HG03565 (cell line): ENCODE results near the gene UPK1B.

ENCODE experiments used
- ATAC-seq: cut with Tn5 transposase; IDR thresholded peaks from one replicate; pipeline ENCODE4 v1.9.1; 2021; ENCODE audit warnings: mild to moderate bottlenecking, moderate library complexity; ENCODE audit not compliant: unreplicated experiment

Gene UPK1B

GRCh38 chr3:119175872-119176756 lies 2.7 kb downstream of the UPK1B start:
- ATAC-seq: no peak

GRCh38 chr3:119176778-119177177 lies 3.4 kb downstream of the UPK1B start:
- no peak for ATAC-seq

GRCh38 chr3:119177321-119177720 lies 3.9 kb downstream of the UPK1B start:
- ATAC-seq: no peak

GRCh38 chr3:119181765-119182164 lies 8.4 kb downstream of the UPK1B start:
- ATAC-seq: no peak

- ATAC-seq: no peak
Observed at GRCh38 chr3:119184111-119184510, 10.7 kb downstream of the UPK1B start.

- ATAC-seq: no peak
Observed at GRCh38 chr3:119184796-119185570, 11.6 kb downstream of the UPK1B start.

- no peak for ATAC-seq
Observed at GRCh38 chr3:119187266-119187665, 13.9 kb downstream of the UPK1B start.

- ATAC-seq: no peak
Observed at GRCh38 chr3:119191800-119192199, 18.4 kb downstream of the UPK1B start.

GRCh38 chr3:119194237-119195150 lies 21.1 kb downstream of the UPK1B start:
- ATAC-seq: no peak

- no peak for ATAC-seq
Observed at GRCh38 chr3:119195151-119195476, 21.7 kb downstream of the UPK1B start.

GRCh38 chr3:119195911-119196310 lies 22.5 kb downstream of the UPK1B start:
- no peak for ATAC-seq

GRCh38 chr3:119205209-119205608 lies 31.8 kb downstream of the UPK1B start:
- no peak for ATAC-seq

- no peak for ATAC-seq
Observed at GRCh38 chr3:119205685-119206084, 32.3 kb downstream of the UPK1B start.

GRCh38 chr3:119206611-119207511 lies 33.5 kb downstream of the UPK1B start:
- no peak for ATAC-seq

- ATAC-seq: no peak
Observed at GRCh38 chr3:119207512-119207875, 34.1 kb downstream of the UPK1B start.

GRCh38 chr3:119211193-119211592 lies 37.8 kb downstream of the UPK1B start:
- no peak for ATAC-seq

- no peak for ATAC-seq
Observed at GRCh38 chr3:119211803-119212202, 38.4 kb downstream of the UPK1B start.

GRCh38 chr3:119219069-119219468 lies 45.7 kb downstream of the UPK1B start:
- ATAC-seq: peak; percentile 97

GRCh38 chr3:119220198-119220597 lies 46.8 kb downstream of the UPK1B start:
- no peak for ATAC-seq

- no peak for ATAC-seq
Observed at GRCh38 chr3:119220970-119221667, 47.7 kb downstream of the UPK1B start.
